CD14-positive monocyte (primary cell): Measurements from ENCODE around the gene AHR. TPM values are rescaled to one million over a fixed set of nuclear protein-coding genes. Genes with fewer than 3 reads are reported as not detected.

Source experiments
- DNase-seq, 3 donors: peaks; one replicate each; pipeline ENCODE4 v3.0.0-alpha.2; 2011 to 2022
- H2AFZ ChIP-seq: 2 replicates; pipeline ENCODE4 v1.6.0; 2012; ENCODE audit warnings: mild to moderate bottlenecking, low read depth, low read length, inconsistent platforms; ENCODE audit not compliant: insufficient read depth, poor library complexity, severe bottlenecking
- H3K27ac ChIP-seq, 2 donors: 1 replicate in 1 of 2; 2 replicates in 1 of 2; pipeline ENCODE4 v1.5.1; 2012 to 2013; ENCODE audit warnings: low read length in 2 of 2, control low read depth in 1 of 2, inconsistent platforms in 1 of 2, low read depth in 1 of 2, mild to moderate bottlenecking in 1 of 2
- H3K27me3 ChIP-seq, 2 donors: one replicate each; pipeline versions ENCODE4 v1.6.0 to v1.6.1; 2011 to 2013; ENCODE audit warnings: low read length in 2 of 2; ENCODE audit not compliant: control insufficient read depth in 2 of 2, insufficient read depth in 2 of 2
- H3K36me3 ChIP-seq, 2 donors: replicated peaks in 1 of 2; 1 replicate in 1 of 2; 2 replicates in 1 of 2; pipeline versions ENCODE4 v1.5.1 to v1.6.1; 2012 to 2013; ENCODE audit warnings: low read length in 2 of 2, control low read depth in 1 of 2, inconsistent platforms in 1 of 2, mild to moderate bottlenecking in 1 of 2; ENCODE audit not compliant: insufficient read depth in 2 of 2, control insufficient read depth in 1 of 2
- H3K4me1 ChIP-seq, 2 donors: 1 replicate in 1 of 2; 2 replicates in 1 of 2; pipeline versions ENCODE4 v1.5.1 to v1.6.1; 2012 to 2013; ENCODE audit warnings: low read length in 2 of 2, control low read depth in 1 of 2, inconsistent platforms in 1 of 2, mild to moderate bottlenecking in 1 of 2, moderate library complexity in 1 of 2; ENCODE audit not compliant: insufficient read depth in 2 of 2, control insufficient read depth in 1 of 2
- H3K4me2 ChIP-seq: replicated peaks from 2 replicates; pipeline ENCODE3; 2012; ENCODE audit warnings: low read length, moderate library complexity, mild to moderate bottlenecking; ENCODE audit not compliant: poor library complexity, severe bottlenecking; ENCODE audit errors: extremely low read depth
- H3K4me3 ChIP-seq, 3 experiments: fragments of 200-600 bp in 1 of 3; sonication (generic) in 1 of 3; replicated peaks in 1 of 3; 1 replicate in 2 of 3; 2 replicates in 1 of 3; pipeline ENCODE4 v1.5.1; 2011 to 2013; ENCODE audit warnings: low read length in 3 of 3, mild to moderate bottlenecking in 3 of 3, control low read depth in 2 of 3, low read depth in 2 of 3, inconsistent platforms in 1 of 3, moderate library complexity in 1 of 3
- H3K79me2 ChIP-seq: 2 replicates; pipeline ENCODE4 v1.6.0; 2012; ENCODE audit warnings: mild to moderate bottlenecking, control low read depth, inconsistent platforms, low read length, moderate library complexity; ENCODE audit not compliant: insufficient read depth
- H3K9ac ChIP-seq: 2 replicates; pipeline ENCODE4 v1.6.0; 2017; ENCODE audit warnings: low read length, mild to moderate bottlenecking; ENCODE audit not compliant: insufficient read depth, poor library complexity, severe bottlenecking
- H3K9me3 ChIP-seq, 2 donors: replicated peaks in 1 of 2; 1 replicate in 1 of 2; 2 replicates in 1 of 2; pipeline versions ENCODE4 v1.5.1 to v1.6.1; 2012 to 2013; ENCODE audit warnings: low read length in 2 of 2, control low read depth in 1 of 2; ENCODE audit not compliant: control insufficient read depth in 1 of 2, insufficient read depth in 1 of 2
- H4K20me1 ChIP-seq: 2 replicates; pipeline ENCODE4 v1.6.0; 2012; ENCODE audit warnings: mild to moderate bottlenecking, low read length, control low read depth, moderate library complexity; ENCODE audit not compliant: insufficient read depth
- H3K27ac Mint-ChIP-seq, 7 donors: one replicate each; pipeline ENCODE4 v1.8.0; 2020; ENCODE audit warnings: mild to moderate bottlenecking in 7 of 7, mixed read lengths in 7 of 7, moderate library complexity in 6 of 7, inconsistent platforms in 2 of 7
- H3K27me3 Mint-ChIP-seq, 3 donors: one replicate each; pipeline ENCODE4 v1.8.0; 2021 to 2022; ENCODE audit warnings: low read depth in 3 of 3, mild to moderate bottlenecking in 3 of 3, mixed read lengths in 3 of 3, moderate library complexity in 3 of 3, inconsistent platforms in 1 of 3
- H3K36me3 Mint-ChIP-seq, 2 donors: one replicate each; pipeline ENCODE4 v1.8.0; 2020; ENCODE audit warnings: mixed read lengths in 2 of 2, inconsistent platforms in 1 of 2, mild to moderate bottlenecking in 1 of 2
- H3K4me1 Mint-ChIP-seq: one replicate; pipeline ENCODE4 v1.8.0; 2020; ENCODE audit warnings: mild to moderate bottlenecking, mixed read lengths
- H3K4me3 Mint-ChIP-seq, 2 donors: one replicate each; pipeline ENCODE4 v1.8.0; 2020; ENCODE audit warnings: mild to moderate bottlenecking in 2 of 2, mixed read lengths in 2 of 2, moderate library complexity in 1 of 2
- H3K9me3 Mint-ChIP-seq, 7 donors: one replicate each; pipeline ENCODE4 v1.8.0; 2020 to 2022; ENCODE audit warnings: mixed read lengths in 7 of 7, mild to moderate bottlenecking in 6 of 7, moderate library complexity in 6 of 7, inconsistent platforms in 2 of 7
- CTCF ChIP-seq: fragments of 200-600 bp; IDR thresholded peaks from one replicate; pipeline ENCODE4 v1.8.0; 2022; ENCODE audit warnings: antibody characterized with exemption, mild to moderate bottlenecking
- WGBS: methylation state at CpG from one replicate; pipeline ENCODE4 v1.1.5; 2013; ENCODE audit warnings: missing lambda C conversion rate; ENCODE audit not compliant: insufficient coverage; 5-methylcytosine and 5-hydroxymethylcytosine counted together
- intact Hi-C, 2 donors: fragments of 100-400 bp; cut with micrococcal nuclease; formaldehyde crosslinking; loops; one replicate each; pipeline versions ENCODE4 v1.15.0 to v1.15.1; 2023
- polyA plus RNA-seq, 3 donors: library from polyadenylated mRNA; depleted of rRNA in 1 of 3; unstranded in 2 of 3; stranded (reverse) in 1 of 3; fragments of 300-500 nt in 2 of 3; fragments of >200 nt in 1 of 3; fragmentation: Illumina TruSeq in 2 of 3; gene quantifications; 1 replicate in 2 of 3; 2 replicates in 1 of 3; pipeline ENCODE4 v1.2.3, GENCODE V29; 2012 to 2021

Gene AHR
- polyA plus RNA-seq, 3 donors: 42.4 to 56.6 (median 54.1) TPM

- H3K27ac ChIP-seq: no peak overlapping the region
- intact Hi-C loops: loop anchor here in 1 of 2 donors (10.0 kb wide), 1 partner anchor 318 kb away; no protein-coding TSS in a partner anchor
- peak overlapping the region; percentile 51 to 68 for H3K4me3 Mint-ChIP-seq
- no peaks in the 10 kb centered on the region for H3K36me3 ChIP-seq
- H3K27ac Mint-ChIP-seq: peak overlapping the region in 1 of 7 donors; percentile 42
- no CpG with 5 or more reads among the region's 8 CpGs for WGBS
- H3K9me3 Mint-ChIP-seq: peaks cover under 1 to 9% (median 5%) of the 10 kb centered on the region in 7 donors
- peaks cover 8 to 13% of the 10 kb centered on the region in 2 donors for H3K36me3 Mint-ChIP-seq
- H3K27me3 ChIP-seq: no peaks in the 10 kb centered on the region
- H4K20me1 ChIP-seq: peaks cover 91% of the 10 kb centered on the region
- DNase-seq: peak in 2 of 3 donors; percentile 11 to 32
- TF ChIP-seq CTCF: no peak
- H3K4me1 Mint-ChIP-seq: peaks cover 38% of the 10 kb centered on the region
- no peak overlapping the region for H2AFZ ChIP-seq
- H3K9me3 ChIP-seq: no peaks in the 10 kb centered on the region
- peaks cover 36 to 54% of the 10 kb centered on the region in 2 donors for H3K4me1 ChIP-seq
- peaks cover 90% of the 10 kb centered on the region for H3K79me2 ChIP-seq
- peaks cover 0 to 2% (median 0%) of the 10 kb centered on the region in 3 donors for H3K27me3 Mint-ChIP-seq
- no peak overlapping the region for H3K9ac ChIP-seq
- H3K4me2 ChIP-seq: peak overlapping the region; percentile 87
- H3K4me3 ChIP-seq: peak overlapping the region in 2 of 3 experiments; percentile 39 to 96
Observed at GRCh38 chr7:17302575-17303142, 4.2 kb downstream of the AHR start.

DNA sequence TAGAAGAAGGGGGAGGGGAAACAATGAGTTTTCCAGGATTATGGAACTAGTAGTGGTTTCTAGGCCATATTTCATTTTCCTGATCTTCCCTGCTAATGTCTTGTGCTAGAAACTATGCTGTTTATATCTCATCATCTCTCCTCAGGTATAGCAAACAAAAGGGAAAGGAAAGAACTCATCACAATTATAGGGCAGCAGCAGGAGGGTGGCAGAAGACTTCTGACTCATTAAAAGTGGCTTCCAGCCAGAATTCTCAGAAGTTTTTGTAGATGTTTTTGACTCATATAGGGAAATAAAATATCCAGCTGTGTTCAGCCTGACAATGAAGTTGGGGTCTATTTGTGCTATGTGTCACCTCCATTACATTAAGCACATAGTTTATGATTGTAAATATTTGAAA lies 6.5 kb downstream of the AHR start:
- no peak overlapping the region for H3K9ac ChIP-seq
- H3K4me1 ChIP-seq: peaks cover 32 to 47% of the 10 kb centered on the region in 2 donors
- peak overlapping the region; percentile 27 for H3K4me2 ChIP-seq
- H3K9me3 Mint-ChIP-seq: no peaks in the 10 kb centered on the region
- peak; percentile 67 to 85 (median 80) for DNase-seq
- intact Hi-C loops: loop anchor here in 1 of 2 donors (10.0 kb wide), 1 partner anchor 320 kb away; no protein-coding TSS in a partner anchor
- peak overlapping the region in 1 of 3 experiments; percentile 15 for H3K4me3 ChIP-seq
- H3K36me3 Mint-ChIP-seq: peaks cover 8 to 11% of the 10 kb centered on the region in 2 donors
- peak overlapping the region in 4 of 7 donors; percentile 1 to 47 (median 19) for H3K27ac Mint-ChIP-seq
- peaks cover 3 to 11% of the 10 kb centered on the region in 2 donors for H3K36me3 ChIP-seq
- H2AFZ ChIP-seq: no peak overlapping the region
- H3K4me1 Mint-ChIP-seq: peaks cover 33% of the 10 kb centered on the region
- H3K27me3 ChIP-seq: no peaks in the 10 kb centered on the region
- H3K27me3 Mint-ChIP-seq: peaks cover 0 to 2% (median 0%) of the 10 kb centered on the region in 3 donors
- H3K27ac ChIP-seq: peak overlapping the region in 1 of 2 donors; percentile 28
- peaks cover 99% of the 10 kb centered on the region for H3K79me2 ChIP-seq
- H3K9me3 ChIP-seq: no peaks in the 10 kb centered on the region
- peak overlapping the region; percentile 2 to 9 for H3K4me3 Mint-ChIP-seq
- H4K20me1 ChIP-seq: peaks cover 99% of the 10 kb centered on the region
- TF ChIP-seq CTCF: no peak
